Endothelial cell of umbilical vein (primary cell): ENCODE results near the gene TMC1.

ENCODE experiments used
- CTCF ChIP-seq, 2 donors: IDR thresholded peaks; 1 replicate in 1 of 2; 2 replicates in 1 of 2; pipeline ENCODE4 v1.5.1; 2011; ENCODE audit warnings: low read length in 2 of 2, mild to moderate bottlenecking in 2 of 2, moderate library complexity in 2 of 2, control low read depth in 1 of 2, inconsistent platforms in 1 of 2, low read depth in 1 of 2; ENCODE audit not compliant: insufficient read depth in 1 of 2; ENCODE audit errors: extremely low read depth in 1 of 2
- EZH2 ChIP-seq: IDR thresholded peaks from 2 replicates; pipeline ENCODE4 v1.6.1; 2012; ENCODE audit warnings: borderline replicate concordance, low read depth, mild to moderate bottlenecking, moderate library complexity, low read length, inconsistent platforms; ENCODE audit not compliant: severe bottlenecking
- FOS ChIP-seq: IDR thresholded peaks from 2 replicates; pipeline ENCODE4 v1.6.1; 2011; ENCODE audit warnings: mild to moderate bottlenecking, low read length, moderate library complexity, borderline replicate concordance; ENCODE audit not compliant: insufficient read depth
- JUN ChIP-seq: IDR thresholded peaks from 2 replicates; pipeline ENCODE4 v1.6.1; 2011; ENCODE audit warnings: borderline replicate concordance, low read depth; ENCODE audit not compliant: insufficient read length, insufficient read depth
- MAX ChIP-seq: IDR thresholded peaks from 2 replicates; pipeline ENCODE4 v1.6.1; 2011; ENCODE audit not compliant: insufficient read depth, insufficient read length
- POLR2A ChIP-seq: IDR thresholded peaks from 2 replicates; pipeline ENCODE4 v1.6.1; 2012; ENCODE audit warnings: low read depth, mild to moderate bottlenecking, control low read depth, low read length
- POLR2AphosphoS5 ChIP-seq: IDR thresholded peaks from 2 replicates; pipeline ENCODE4 v1.6.1; 2012; ENCODE audit warnings: low read depth, mild to moderate bottlenecking, control low read depth, low read length, moderate library complexity; ENCODE audit not compliant: insufficient read depth

GRCh38 chr9:72843520-72844439 lies 322.4 kb downstream of the TMC1 start:
- TF ChIP-seq CTCF (IDR thresholded peaks at IDR 0.05; ENCODE audit: extremely low read depth in 1 of 2, insufficient read depth in 1 of 2, low read depth in 1 of 2, low read length in 2 of 2) (peak in 1 of 2 donors; percentile 9), POLR2A (no peak), FOS (no peak), EZH2 (no peak), MAX (no peak), POLR2AphosphoS5 (no peak), JUN (no peak)
